Stimulated activated naive CD4-positive, alpha-beta T cell treated with Interleukin-2 at 50 U/mL for 16 hours (primary cell): Measurements from ENCODE around the gene HSPA12A.

ENCODE experiments used
- DNase-seq: peaks from one replicate; lab custom pipeline; 2025; lab: John Stamatoyannopoulos, UW

HSPA12A gene

GRCh38 chr10:116742367-116743265 is at the start of gene HSPA12A:
Gene HSPA12A, minus strand, starts transcription at chr10:116742566. Its CDS starts 97 bp downstream, at chr10:116742469.
- peak; percentile 6 for DNase-seq

GRCh38 chr10:116791241-116791640 is 48.9 kb upstream of the HSPA12A start:
- DNase-seq: no peak

- peak; percentile 54 for DNase-seq
These were observed 45.7 kb upstream of the HSPA12A start for GRCh38 chr10:116787893-116788665.

GRCh38 chr10:116787053-116787659 is 44.8 kb upstream of the HSPA12A start:
- DNase-seq: no peak

GRCh38 chr10:116785867-116786266 is 43.5 kb upstream of the HSPA12A start:
- DNase-seq: no peak

GRCh38 chr10:116785282-116785681 is 42.9 kb upstream of the HSPA12A start:
- no peak for DNase-seq

- DNase-seq: no peak
These were observed 42.3 kb upstream of the HSPA12A start for GRCh38 chr10:116784651-116785050.

GRCh38 chr10:116784035-116784434 is 41.7 kb upstream of the HSPA12A start:
- DNase-seq: no peak

- DNase-seq: no peak
These were observed 40.8 kb upstream of the HSPA12A start for GRCh38 chr10:116783011-116783655.

- DNase-seq: no peak
These were observed 39.1 kb upstream of the HSPA12A start for GRCh38 chr10:116781370-116781884.

- DNase-seq: no peak
These were observed 38.4 kb upstream of the HSPA12A start for GRCh38 chr10:116780691-116781205.

GRCh38 chr10:116779076-116779687 is 36.8 kb upstream of the HSPA12A start:
- no peak for DNase-seq

- DNase-seq: no peak
These were observed 34.6 kb upstream of the HSPA12A start for GRCh38 chr10:116777006-116777405.

GRCh38 chr10:116775488-116776400 is 33.4 kb upstream of the HSPA12A start:
- DNase-seq: no peak

- DNase-seq: no peak
These were observed 32.4 kb upstream of the HSPA12A start for GRCh38 chr10:116774728-116775151.

- DNase-seq: no peak
These were observed 30.7 kb upstream of the HSPA12A start for GRCh38 chr10:116772909-116773705.

- DNase-seq: no peak
These were observed 29.7 kb upstream of the HSPA12A start for GRCh38 chr10:116771959-116772585.

GRCh38 chr10:116771101-116771958 is 29.0 kb upstream of the HSPA12A start:
- no peak for DNase-seq
